ENCODE measurements around the gene FIGN. TPM values are rescaled to one million over a fixed set of nuclear protein-coding genes. Genes with fewer than 3 reads are reported as not detected.

Gene FIGN
- total RNA-seq, 2 experiments from 2014 or later: not detected

DNA sequence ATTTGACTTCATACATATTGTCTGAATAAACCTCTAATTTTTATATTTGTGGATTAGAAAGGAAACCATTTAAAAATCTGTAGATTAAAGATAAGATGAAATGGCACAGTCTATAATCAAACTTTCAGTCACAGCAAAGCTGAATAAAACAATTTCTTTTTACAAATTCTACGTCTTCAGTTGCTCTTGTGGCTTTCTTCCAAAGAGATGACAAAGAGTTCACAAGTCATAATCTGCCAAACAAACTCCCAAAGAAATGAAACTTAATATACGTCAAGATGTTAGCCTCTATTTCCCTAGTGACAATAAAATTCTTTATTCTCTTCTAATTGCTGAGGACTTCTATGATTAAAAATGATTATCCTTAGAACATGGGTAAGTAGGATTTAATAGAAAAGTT lies 66.3 kb downstream of the FIGN start:
- intact Hi-C loops (cut with DNase I, micrococcal nuclease): no loop called here
- no peaks in the 10 kb centered on the region for H3K4me1 ChIP-seq (ENCODE audit: insufficient read depth, low read length)
- H3K36me3 Mint-ChIP-seq (ENCODE audit: low read depth): no peaks in the 10 kb centered on the region
- DNase-seq: no peak
- no peaks in the 10 kb centered on the region for H3K27me3 Mint-ChIP-seq
- H3K4me1 Mint-ChIP-seq (ENCODE audit: low read depth): no peaks in the 10 kb centered on the region
- no peaks in the 10 kb centered on the region for H3K36me3 ChIP-seq (ENCODE audit: insufficient read depth, low read length)
- H3K4me3 ChIP-seq (ENCODE audit: low read length): no peak overlapping the region
- TF ChIP-seq, protein P1, sequence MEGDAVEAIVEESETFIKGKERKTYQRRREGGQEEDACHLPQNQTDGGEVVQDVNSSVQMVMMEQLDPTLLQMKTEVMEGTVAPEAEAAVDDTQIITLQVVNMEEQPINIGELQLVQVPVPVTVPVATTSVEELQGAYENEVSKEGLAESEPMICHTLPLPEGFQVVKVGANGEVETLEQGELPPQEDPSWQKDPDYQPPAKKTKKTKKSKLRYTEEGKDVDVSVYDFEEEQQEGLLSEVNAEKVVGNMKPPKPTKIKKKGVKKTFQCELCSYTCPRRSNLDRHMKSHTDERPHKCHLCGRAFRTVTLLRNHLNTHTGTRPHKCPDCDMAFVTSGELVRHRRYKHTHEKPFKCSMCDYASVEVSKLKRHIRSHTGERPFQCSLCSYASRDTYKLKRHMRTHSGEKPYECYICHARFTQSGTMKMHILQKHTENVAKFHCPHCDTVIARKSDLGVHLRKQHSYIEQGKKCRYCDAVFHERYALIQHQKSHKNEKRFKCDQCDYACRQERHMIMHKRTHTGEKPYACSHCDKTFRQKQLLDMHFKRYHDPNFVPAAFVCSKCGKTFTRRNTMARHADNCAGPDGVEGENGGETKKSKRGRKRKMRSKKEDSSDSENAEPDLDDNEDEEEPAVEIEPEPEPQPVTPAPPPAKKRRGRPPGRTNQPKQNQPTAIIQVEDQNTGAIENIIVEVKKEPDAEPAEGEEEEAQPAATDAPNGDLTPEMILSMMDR (IDR thresholded peaks at IDR 0.05): no peak
- no peak overlapping the region for H3K27ac ChIP-seq (ENCODE audit: low read depth in 1 of 2, low read length in 2 of 2)
- ChIA-PET CTCF (no interaction called here), POLR2A (no interaction called here)
- H3K9me3 Mint-ChIP-seq: peaks cover 3% of the 10 kb centered on the region
- ATAC-seq (ENCODE audit: poor library complexity): no peak
- no peaks in the 10 kb centered on the region for H3K9me3 ChIP-seq (ENCODE audit: control insufficient read depth in 1 of 2, insufficient read depth in 1 of 2, low read length in 2 of 2)
- H3K4me3 Mint-ChIP-seq: no peak overlapping the region
- H3K27me3 ChIP-seq (ENCODE audit: control insufficient read depth in 1 of 2, insufficient read depth in 2 of 2, low read length in 2 of 2): no peaks in the 10 kb centered on the region
- no peak overlapping the region for H3K27ac Mint-ChIP-seq

DNA sequence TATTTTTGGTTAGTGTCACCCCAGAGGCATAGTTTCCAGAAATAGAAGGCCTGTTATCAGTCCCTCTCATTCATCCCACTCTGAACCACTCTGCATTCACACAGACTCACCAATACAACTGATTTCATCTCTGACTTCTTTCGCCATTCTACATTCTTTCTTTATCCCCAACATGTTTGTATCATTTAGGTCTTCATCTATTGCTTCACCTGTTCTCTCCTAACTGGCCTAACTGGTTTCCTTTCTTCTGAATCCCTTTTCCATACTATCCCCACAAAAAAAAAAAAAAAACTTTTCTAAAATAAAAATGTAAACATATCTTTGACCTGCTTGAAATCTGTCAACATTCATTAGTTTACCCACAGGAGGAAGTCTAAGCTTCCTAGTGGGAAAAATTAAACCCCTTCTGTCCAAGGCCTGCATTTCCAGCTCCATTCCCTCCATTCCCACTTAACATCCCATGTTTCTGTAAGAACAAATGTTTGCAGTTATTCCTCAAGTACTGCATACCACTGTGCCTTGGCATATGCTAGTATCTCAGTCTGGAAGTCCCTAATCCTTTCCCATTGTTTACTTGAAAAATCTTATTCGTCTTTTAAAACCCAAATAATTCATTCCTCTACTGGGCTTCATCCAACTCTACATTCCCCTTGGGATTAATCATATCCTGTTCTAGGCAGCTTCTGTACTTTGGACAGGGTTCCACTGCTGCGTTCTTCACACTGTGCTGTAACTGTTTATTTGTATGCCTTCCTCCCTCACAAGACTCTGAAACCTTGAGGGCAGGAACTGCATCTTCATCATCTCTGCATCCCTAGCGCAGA lies 68.5 kb downstream of the FIGN start:
- Histone ChIP-seq H3K4me3 (ENCODE audit: low read length) (no peak overlapping the region), H3K27ac (ENCODE audit: low read depth in 1 of 2, low read length in 2 of 2) (no peak overlapping the region), H3K9me3 (ENCODE audit: control insufficient read depth in 1 of 2, insufficient read depth in 1 of 2, low read length in 2 of 2) (peaks cover 0 to 4% of the 10 kb centered on the region in 2 experiments), H3K36me3 (ENCODE audit: insufficient read depth, low read length) (no peaks in the 10 kb centered on the region), H3K27me3 (ENCODE audit: control insufficient read depth in 1 of 2, insufficient read depth in 2 of 2, low read length in 2 of 2) (no peaks in the 10 kb centered on the region), H3K4me1 (ENCODE audit: insufficient read depth, low read length) (no peaks in the 10 kb centered on the region)
- H3K27ac Mint-ChIP-seq: no peak overlapping the region
- no peaks in the 10 kb centered on the region for H3K4me1 Mint-ChIP-seq (ENCODE audit: low read depth)
- no peaks in the 10 kb centered on the region for H3K36me3 Mint-ChIP-seq (ENCODE audit: low read depth)
- ChIA-PET CTCF (no interaction called here), POLR2A (no interaction called here)
- H3K27me3 Mint-ChIP-seq: no peaks in the 10 kb centered on the region
- intact Hi-C loops (cut with DNase I, micrococcal nuclease): no loop called here
- no peak for DNase-seq
- ATAC-seq (ENCODE audit: poor library complexity): no peak
- H3K9me3 Mint-ChIP-seq: peaks cover 3% of the 10 kb centered on the region
- TF ChIP-seq, protein P1 (IDR thresholded peaks at IDR 0.05): no peak
- no peak overlapping the region for H3K4me3 Mint-ChIP-seq

DNA sequence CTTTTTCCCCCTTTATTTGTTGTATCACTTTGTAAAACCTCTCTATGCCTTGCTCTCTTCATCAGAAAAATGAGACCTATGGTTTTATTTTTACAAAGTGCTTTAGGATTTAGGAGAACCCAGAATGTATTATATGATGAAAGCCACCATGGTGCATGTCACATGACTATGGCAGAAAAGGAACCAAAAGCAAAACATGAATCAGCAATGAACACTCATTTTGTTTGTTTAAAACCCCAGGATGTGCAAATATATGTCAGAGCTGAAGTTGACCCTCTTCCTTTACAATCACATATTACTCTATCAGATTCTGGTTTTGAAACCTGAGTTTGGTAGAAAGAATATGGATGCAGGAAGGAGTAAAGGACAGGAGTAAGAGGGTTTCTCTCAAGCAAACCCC lies 70.0 kb downstream of the FIGN start:
- Histone ChIP-seq H3K4me3 (ENCODE audit: low read length) (no peak overlapping the region), H3K9me3 (ENCODE audit: control insufficient read depth in 1 of 2, insufficient read depth in 1 of 2, low read length in 2 of 2) (peaks cover 0 to 4% of the 10 kb centered on the region in 2 experiments), H3K36me3 (ENCODE audit: insufficient read depth, low read length) (no peaks in the 10 kb centered on the region), H3K27ac (ENCODE audit: low read depth in 1 of 2, low read length in 2 of 2) (no peak overlapping the region), H3K27me3 (ENCODE audit: control insufficient read depth in 1 of 2, insufficient read depth in 2 of 2, low read length in 2 of 2) (no peaks in the 10 kb centered on the region), H3K4me1 (ENCODE audit: insufficient read depth, low read length) (no peaks in the 10 kb centered on the region)
- Mint-ChIP-seq H3K4me3 (no peak overlapping the region), H3K4me1 (ENCODE audit: low read depth) (no peaks in the 10 kb centered on the region), H3K36me3 (ENCODE audit: low read depth) (no peaks in the 10 kb centered on the region), H3K27ac (no peak overlapping the region), H3K9me3 (peaks cover 7% of the 10 kb centered on the region), H3K27me3 (no peaks in the 10 kb centered on the region)
- TF ChIP-seq, protein P1 (IDR thresholded peaks at IDR 0.05): no peak
- no peak for ATAC-seq (ENCODE audit: poor library complexity)
- no peak for DNase-seq
- CTCF ChIA-PET: no interaction called here
- POLR2A ChIA-PET: no interaction called here
- intact Hi-C loops (cut with DNase I, micrococcal nuclease): no loop called here

Data from CD4-positive, alpha-beta T cell (primary cell).